Rectal smooth muscle tissue (tissue), 1 donor: Measurements from ENCODE around the gene PDK1.
"Not testable (repeated sequence)": the region's sequence is repeated elsewhere in the genome, so short reads cannot be mapped to it uniquely, and the experiment has no call there.

Experiments
- H3K27ac ChIP-seq: one replicate; pipeline ENCODE4 v1.7.0; 2013; ENCODE audit warnings: low read depth, low read length, inconsistent platforms
- H3K27me3 ChIP-seq: one replicate; pipeline ENCODE4 v1.7.0; 2013; ENCODE audit warnings: low read length; ENCODE audit not compliant: control insufficient read depth, insufficient read depth
- H3K36me3 ChIP-seq: one replicate; pipeline ENCODE4 v1.7.0; 2013; ENCODE audit warnings: low read length; ENCODE audit not compliant: control insufficient read depth, insufficient read depth
- H3K4me1 ChIP-seq: one replicate; pipeline ENCODE4 v1.7.0; 2013; ENCODE audit warnings: low read length; ENCODE audit not compliant: control insufficient read depth, insufficient read depth
- H3K4me3 ChIP-seq: one replicate; pipeline ENCODE4 v1.7.0; 2013; ENCODE audit warnings: low read length
- H3K9ac ChIP-seq: one replicate; pipeline ENCODE4 v1.7.0; 2013; ENCODE audit warnings: low read length

Gene PDK1

GRCh38 chr2:172582656-172583055 lies 26.8 kb downstream of the PDK1 start:
- Histone ChIP-seq H3K4me1 (no peaks in the 10 kb centered on the region), H3K36me3 (peaks cover 5% of the 10 kb centered on the region), H3K27me3 (no peaks in the 10 kb centered on the region), H3K27ac (no peak overlapping the region), H3K9ac (no peak overlapping the region), H3K4me3 (no peak overlapping the region)

DNA sequence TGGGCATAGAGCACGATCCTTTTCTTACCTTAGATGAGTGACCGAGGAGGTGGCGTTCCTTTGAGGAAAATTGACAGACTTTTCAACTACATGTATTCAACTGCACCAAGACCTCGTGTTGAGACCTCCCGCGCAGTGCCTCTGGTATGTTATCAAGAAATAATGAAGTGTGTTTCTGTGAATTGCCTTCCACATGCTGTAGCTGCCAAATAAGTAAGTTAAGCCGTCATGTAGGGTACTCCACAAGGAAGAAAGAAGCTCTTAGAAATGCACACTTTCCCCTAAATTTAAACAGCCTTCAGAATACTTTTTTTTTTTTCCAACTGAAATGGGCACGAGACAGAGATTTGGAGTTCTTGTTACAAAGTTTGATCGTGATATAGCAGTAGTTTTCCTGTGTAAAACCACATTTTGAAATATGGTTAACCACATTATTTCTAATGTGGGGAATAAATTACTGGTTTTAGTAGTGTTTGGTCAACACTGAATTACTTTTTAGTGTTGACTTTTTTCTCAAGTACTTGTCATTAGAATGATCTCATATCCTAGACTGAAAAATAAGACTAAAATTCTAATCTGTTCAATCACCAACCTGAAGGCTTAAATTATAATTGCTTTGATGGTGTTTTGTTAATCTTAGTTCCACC lies 30.5 kb downstream of the PDK1 start:
- no peak overlapping the region for H3K27ac ChIP-seq
- no peaks in the 10 kb centered on the region for H3K4me1 ChIP-seq
- H3K4me3 ChIP-seq: no peak overlapping the region
- H3K36me3 ChIP-seq: peaks cover 9% of the 10 kb centered on the region
- H3K27me3 ChIP-seq: no peaks in the 10 kb centered on the region
- H3K9ac ChIP-seq: no peak overlapping the region

GRCh38 chr2:172587231-172587630 lies 31.3 kb downstream of the PDK1 start:
- not testable (repeated sequence) for H3K4me3 ChIP-seq, H3K9ac ChIP-seq, H3K36me3 ChIP-seq, H3K27ac ChIP-seq, H3K4me1 ChIP-seq, H3K27me3 ChIP-seq

- no peak overlapping the region for H3K27ac ChIP-seq
- no peak overlapping the region for H3K9ac ChIP-seq
- peaks cover 9% of the 10 kb centered on the region for H3K36me3 ChIP-seq
- H3K4me3 ChIP-seq: no peak overlapping the region
- no peaks in the 10 kb centered on the region for H3K4me1 ChIP-seq
- H3K27me3 ChIP-seq: no peaks in the 10 kb centered on the region
Measured at GRCh38 chr2:172588931-172589330, 33.0 kb downstream of the PDK1 start.

DNA sequence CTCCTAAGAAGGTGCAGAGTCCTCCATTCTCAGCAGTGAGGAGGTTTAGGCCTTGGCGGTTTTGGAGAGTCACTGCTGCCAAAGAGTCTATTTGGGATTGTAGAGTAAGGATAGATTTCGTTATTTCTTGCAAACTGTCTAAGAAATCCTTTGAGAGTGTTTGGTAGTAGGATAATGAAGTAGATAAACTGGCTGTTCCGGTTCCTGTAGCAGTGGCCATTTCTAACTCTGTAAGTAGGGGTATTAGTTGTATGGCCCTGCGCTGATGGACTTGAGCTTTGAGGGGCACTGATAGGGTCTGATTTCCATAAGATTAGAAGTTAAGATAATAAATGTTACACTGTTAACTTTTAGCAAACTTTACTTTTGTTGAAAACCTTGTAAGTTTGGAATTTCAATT lies 35.5 kb downstream of the PDK1 start:
- H3K27ac ChIP-seq, H3K4me3 ChIP-seq, H3K36me3 ChIP-seq, H3K9ac ChIP-seq, H3K27me3 ChIP-seq, H3K4me1 ChIP-seq: not testable (repeated sequence)

GRCh38 chr2:172592190-172592589 lies 36.3 kb downstream of the PDK1 start:
- H3K27ac ChIP-seq, H3K36me3 ChIP-seq, H3K9ac ChIP-seq, H3K4me3 ChIP-seq, H3K4me1 ChIP-seq, H3K27me3 ChIP-seq: not testable (repeated sequence)

GRCh38 chr2:172596776-172597175 lies 40.9 kb downstream of the PDK1 start:
- Histone ChIP-seq H3K9ac (peak overlapping the region; percentile 11), H3K27ac (no peak overlapping the region), H3K36me3 (peaks cover 7% of the 10 kb centered on the region), H3K27me3 (no peaks in the 10 kb centered on the region), H3K4me3 (no peak overlapping the region), H3K4me1 (no peaks in the 10 kb centered on the region)

- Histone ChIP-seq H3K4me3 (no peak overlapping the region), H3K9ac (peak overlapping the region; percentile 11), H3K36me3 (peaks cover 7% of the 10 kb centered on the region), H3K4me1 (no peaks in the 10 kb centered on the region), H3K27ac (no peak overlapping the region), H3K27me3 (no peaks in the 10 kb centered on the region)
Measured at GRCh38 chr2:172597176-172597842, 41.4 kb downstream of the PDK1 start.

DNA sequence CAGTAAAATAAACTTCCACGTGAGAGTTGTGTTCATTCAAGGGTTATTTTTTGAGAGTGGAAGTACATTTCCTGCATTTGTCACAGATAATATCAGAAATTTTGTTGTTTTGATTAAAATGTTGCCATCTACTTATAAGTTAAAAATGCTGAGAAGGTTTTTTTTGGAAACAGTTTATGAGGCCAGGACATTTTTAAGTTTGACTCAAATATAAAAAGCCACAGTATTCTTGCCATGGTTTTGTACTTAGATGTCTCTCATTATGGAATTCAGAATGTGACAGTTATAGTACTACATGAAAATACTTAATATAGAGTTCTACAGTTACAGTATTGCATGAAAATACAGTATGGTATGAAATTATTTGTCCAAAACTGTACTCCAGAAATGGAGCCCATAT lies 44.1 kb downstream of the PDK1 start:
- no peak overlapping the region for H3K4me3 ChIP-seq
- no peak overlapping the region for H3K9ac ChIP-seq
- H3K27ac ChIP-seq: no peak overlapping the region
- peaks cover 7% of the 10 kb centered on the region for H3K36me3 ChIP-seq
- H3K27me3 ChIP-seq: no peaks in the 10 kb centered on the region
- H3K4me1 ChIP-seq: no peaks in the 10 kb centered on the region

GRCh38 chr2:172600557-172601008 lies 44.7 kb downstream of the PDK1 start:
- H3K36me3 ChIP-seq: peaks cover 7% of the 10 kb centered on the region

GRCh38 chr2:172606285-172606684 lies 50.4 kb downstream of the PDK1 start:
- H3K36me3 ChIP-seq: no peaks in the 10 kb centered on the region
- H3K4me3 ChIP-seq: no peak overlapping the region
- H3K27me3 ChIP-seq: no peaks in the 10 kb centered on the region

More at GRCh38 chr2:172600557-172601008, 44.7 kb downstream of the PDK1 start:
- Histone ChIP-seq H3K27me3 (no peaks in the 10 kb centered on the region), H3K4me1 (no peaks in the 10 kb centered on the region), H3K4me3 (no peak overlapping the region), H3K9ac (no peak overlapping the region), H3K27ac (no peak overlapping the region)

GRCh38 chr2:172607379-172607928 lies 51.6 kb downstream of the PDK1 start:
- Histone ChIP-seq H3K27ac (no peak overlapping the region), H3K4me3 (no peak overlapping the region), H3K36me3 (no peaks in the 10 kb centered on the region), H3K9ac (no peak overlapping the region), H3K27me3 (no peaks in the 10 kb centered on the region), H3K4me1 (no peaks in the 10 kb centered on the region)

More at GRCh38 chr2:172606285-172606684, 50.4 kb downstream of the PDK1 start:
- Histone ChIP-seq H3K27ac (no peak overlapping the region), H3K9ac (no peak overlapping the region), H3K4me1 (no peaks in the 10 kb centered on the region)

GRCh38 chr2:172609488-172609887 lies 53.6 kb downstream of the PDK1 start:
- Histone ChIP-seq H3K4me3 (no peak overlapping the region), H3K27me3 (no peaks in the 10 kb centered on the region), H3K4me1 (no peaks in the 10 kb centered on the region), H3K9ac (no peak overlapping the region), H3K36me3 (no peaks in the 10 kb centered on the region), H3K27ac (no peak overlapping the region)
